ENCODE measurements around the gene HTT.

Gene HTT

GRCh38 chr4:3233391-3234071 is 159.1 kb downstream of the HTT start:
- TF ChIP-seq CTCF (IDR thresholded peaks at IDR 0.05; ENCODE audit: low read depth, low read length): no peak

GRCh38 chr4:3234171-3235029 is 159.9 kb downstream of the HTT start:
- TF ChIP-seq CTCF (IDR thresholded peaks at IDR 0.05; ENCODE audit: low read depth, low read length): no peak
- no peak overlapping the region for H3K4me3 ChIP-seq (ENCODE audit: low read depth, low read length)

More at GRCh38 chr4:3233391-3234071, 159.1 kb downstream of the HTT start:
- no peak overlapping the region for H3K4me3 ChIP-seq (ENCODE audit: low read depth, low read length)

- H3K4me3 ChIP-seq (ENCODE audit: low read depth, low read length): no peak overlapping the region
- TF ChIP-seq CTCF (IDR thresholded peaks at IDR 0.05; ENCODE audit: low read depth, low read length): no peak
Observed at GRCh38 chr4:3235030-3235345, 160.5 kb downstream of the HTT start.

GRCh38 chr4:3235581-3235980 is 161.1 kb downstream of the HTT start:
- H3K4me3 ChIP-seq (ENCODE audit: low read depth, low read length): no peak overlapping the region
- no peak for TF ChIP-seq CTCF (IDR thresholded peaks at IDR 0.05; ENCODE audit: low read depth, low read length)

- TF ChIP-seq CTCF (IDR thresholded peaks at IDR 0.05; ENCODE audit: low read depth, low read length): no peak
- no peak overlapping the region for H3K4me3 ChIP-seq (ENCODE audit: low read depth, low read length)
Observed at GRCh38 chr4:3236326-3236878, 161.9 kb downstream of the HTT start.

- TF ChIP-seq CTCF (IDR thresholded peaks at IDR 0.05; ENCODE audit: low read depth, low read length): no peak
Observed at GRCh38 chr4:3237266-3237665, 162.8 kb downstream of the HTT start.

More at GRCh38 chr4:3237266-3237665, 162.8 kb downstream of the HTT start:
- no peak overlapping the region for H3K4me3 ChIP-seq (ENCODE audit: low read depth, low read length)

All from WI38 (cell line).